ENCODE results near the gene GSDME. TPM values are rescaled to one million over a fixed set of nuclear protein-coding genes. Genes with fewer than 3 reads are reported as not detected.

Gene GSDME
- total and polyA plus RNA-seq, 8 donors, result 8.3 to 16.6 (median 12.4) TPM

- DNase-seq (no peak), ATAC-seq (no peak)
- H3K36me3 ChIP-seq, result no peaks in the 10 kb centered on the region
- no peak overlapping the region for H3K4me3 ChIP-seq
- H3K9me3 ChIP-seq, result no peaks in the 10 kb centered on the region
- TF ChIP-seq CTCF (IDR thresholded peaks at IDR 0.05), result no peak
- no peak overlapping the region for H3K27ac ChIP-seq
- intact Hi-C loops (cut with DNase I), result no loop called here
- H3K4me1 ChIP-seq, result peaks cover 0 to 5% of the 10 kb centered on the region in 2 donors
- H3K27me3 ChIP-seq, result peaks cover 0 to 15% of the 10 kb centered on the region in 2 donors
Observed at GRCh38 chr7:24751484-24751883, 5.8 kb downstream of the GSDME start.

GRCh38 chr7:24750441-24751055 is 6.7 kb downstream of the GSDME start:
- no peak overlapping the region for H3K27ac ChIP-seq
- intact Hi-C loops (cut with DNase I), result no loop called here
- DNase-seq, result no peak
- no peak for TF ChIP-seq CTCF (IDR thresholded peaks at IDR 0.05)
- no peaks in the 10 kb centered on the region for H3K36me3 ChIP-seq
- H3K9me3 ChIP-seq, result no peaks in the 10 kb centered on the region
- H3K4me3 ChIP-seq, result no peak overlapping the region
- no peak for ATAC-seq
- H3K4me1 ChIP-seq, result no peaks in the 10 kb centered on the region
- peaks cover 0 to 6% of the 10 kb centered on the region in 2 donors for H3K27me3 ChIP-seq

- no peak for ATAC-seq
- no peaks in the 10 kb centered on the region for H3K27me3 ChIP-seq
- no peaks in the 10 kb centered on the region for H3K9me3 ChIP-seq
- H3K4me1 ChIP-seq, result no peaks in the 10 kb centered on the region
- DNase-seq, result no peak
- H3K36me3 ChIP-seq, result no peaks in the 10 kb centered on the region
- H3K27ac ChIP-seq, result no peak overlapping the region
- no peak overlapping the region for H3K4me3 ChIP-seq
- intact Hi-C loops (cut with DNase I), result no loop called here
- TF ChIP-seq CTCF (IDR thresholded peaks at IDR 0.05), result no peak
Observed at GRCh38 chr7:24748521-24748920, 8.7 kb downstream of the GSDME start.

GRCh38 chr7:24745355-24745754 is 11.9 kb downstream of the GSDME start:
- no peak for ATAC-seq
- Histone ChIP-seq H3K27me3 (no peaks in the 10 kb centered on the region), H3K36me3 (no peaks in the 10 kb centered on the region), H3K4me1 (no peaks in the 10 kb centered on the region), H3K4me3 (no peak overlapping the region), H3K27ac (no peak overlapping the region), H3K9me3 (no peaks in the 10 kb centered on the region)
- TF ChIP-seq CTCF (IDR thresholded peaks at IDR 0.05), result no peak
- DNase-seq, result no peak
- intact Hi-C loops (cut with DNase I), result no loop called here

GRCh38 chr7:24743471-24743870 is 13.8 kb downstream of the GSDME start:
- H3K27ac ChIP-seq, result no peak overlapping the region
- intact Hi-C loops (cut with DNase I), result no loop called here
- H3K27me3 ChIP-seq, result no peaks in the 10 kb centered on the region
- H3K4me1 ChIP-seq, result no peaks in the 10 kb centered on the region
- peaks cover 0 to 6% of the 10 kb centered on the region in 2 donors for H3K9me3 ChIP-seq
- no peak overlapping the region for H3K4me3 ChIP-seq
- ATAC-seq, result no peak
- TF ChIP-seq CTCF (IDR thresholded peaks at IDR 0.05), result no peak
- peak in 1 of 4 donors; percentile 51 for DNase-seq
- no peaks in the 10 kb centered on the region for H3K36me3 ChIP-seq

Data from left lung (tissue), 10 donors.